Measurements from ENCODE around the gene RFPL1.

DNA sequence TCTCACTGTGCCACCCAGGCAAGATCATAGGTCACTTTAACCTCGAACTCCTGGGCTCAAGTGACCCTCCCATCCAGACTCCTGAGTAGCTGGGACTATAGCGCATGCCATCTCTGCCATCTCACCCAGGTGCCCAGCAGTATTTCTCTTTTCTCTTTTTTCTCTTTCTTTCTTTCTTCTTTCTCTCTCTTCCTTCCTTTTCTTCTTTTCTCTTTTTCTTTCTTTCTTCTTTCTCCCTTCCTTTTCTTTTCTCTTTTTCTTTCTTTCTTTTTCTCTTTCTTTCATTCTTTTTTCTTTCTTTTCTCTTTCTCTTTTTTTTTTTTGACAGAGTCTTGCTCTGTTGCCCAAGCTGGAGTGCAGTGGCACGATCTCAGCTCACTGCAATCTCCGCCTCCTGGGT lies 13.5 kb downstream of the RFPL1 start:
- no peak for TF ChIP-seq YY1 (IDR thresholded peaks at IDR 0.05; ENCODE audit: insufficient read depth, insufficient read length)
- TF ChIP-seq SUZ12 (IDR thresholded peaks at IDR 0.05; ENCODE audit: extremely low read depth, insufficient read depth, insufficient read length): no peak
- no peak for TF ChIP-seq ZNF274 (IDR thresholded peaks at IDR 0.05; ENCODE audit: low read depth, low read length)
